Right atrium auricular region (tissue), 2 donors: ENCODE results near the gene PTPRN2. TPM values are rescaled to one million over a fixed set of nuclear protein-coding genes. Genes with fewer than 3 reads are reported as not detected.

Experiments
- DNase-seq: peaks from one replicate; pipeline ENCODE4 v3.0.0-alpha.2; 2019; ENCODE audit warnings: low spot score
- H3K27ac ChIP-seq, 2 donors: fragments of 200-600 bp; sonication (generic); 1 replicate in 1 of 2; 2 replicates in 1 of 2; pipeline ENCODE4 v1.5.1; 2016 to 2019
- H3K27me3 ChIP-seq, 2 donors: fragments of 200-600 bp; sonication (generic); one replicate each; pipeline versions ENCODE4 v1.5.1 to v1.6.0; 2017 to 2019
- H3K36me3 ChIP-seq: fragments of 200-600 bp; sonication (generic); one replicate; pipeline ENCODE4 v1.5.1; 2016
- H3K4me1 ChIP-seq, 2 donors: fragments of 200-600 bp; sonication (generic); one replicate each; pipeline versions ENCODE4 v1.5.1 to v1.6.0; 2017 to 2019
- H3K4me3 ChIP-seq, 2 donors: fragments of 200-600 bp; sonication (generic); 1 replicate in 1 of 2; 2 replicates in 1 of 2; pipeline ENCODE4 v1.5.1; 2017 to 2019; ENCODE audit warnings: mild to moderate bottlenecking in 1 of 2, moderate library complexity in 1 of 2
- H3K9me3 ChIP-seq, 2 donors: fragments of 200-600 bp; sonication (generic); one replicate each; pipeline ENCODE4 v1.5.1; 2019
- CTCF ChIP-seq, 2 donors: fragments of 200-600 bp; sonication (generic); IDR thresholded peaks; one replicate each; pipeline ENCODE4 v1.5.1; 2019; ENCODE audit warnings: antibody characterized with exemption in 2 of 2
- total RNA-seq, 2 donors: library from RNA; depleted of rRNA; stranded (reverse); fragments of >200 nt; gene quantifications; one replicate each; pipeline ENCODE4 v1.1.0, GENCODE V29; 2016

Gene PTPRN2
- total RNA-seq, 2 donors from 2014 or later, result 2.6 to 2.7 TPM

- Histone ChIP-seq H3K4me1 (no peaks in the 10 kb centered on the region), H3K27me3 (no peaks in the 10 kb centered on the region), H3K9me3 (peaks cover 0 to 7% of the 10 kb centered on the region in 2 donors), H3K4me3 (no peak overlapping the region), H3K36me3 (no peaks in the 10 kb centered on the region), H3K27ac (no peak overlapping the region)
- no peak for DNase-seq
- TF ChIP-seq CTCF (IDR thresholded peaks at IDR 0.05), result no peak
These were observed 558.7 kb downstream of the PTPRN2 start for GRCh38 chr7:158028971-158029370.

GRCh38 chr7:158028290-158028941 is 559.2 kb downstream of the PTPRN2 start:
- Histone ChIP-seq H3K27me3 (no peaks in the 10 kb centered on the region), H3K9me3 (peaks cover 0 to 2% of the 10 kb centered on the region in 2 donors), H3K4me1 (no peaks in the 10 kb centered on the region), H3K4me3 (no peak overlapping the region), H3K27ac (no peak overlapping the region), H3K36me3 (no peaks in the 10 kb centered on the region)
- peak; percentile 36 for DNase-seq
- TF ChIP-seq CTCF (IDR thresholded peaks at IDR 0.05), result no peak

GRCh38 chr7:158027646-158028045 is 560.0 kb downstream of the PTPRN2 start:
- Histone ChIP-seq H3K36me3 (no peaks in the 10 kb centered on the region), H3K9me3 (no peaks in the 10 kb centered on the region), H3K27me3 (no peaks in the 10 kb centered on the region), H3K4me1 (no peaks in the 10 kb centered on the region), H3K4me3 (no peak overlapping the region), H3K27ac (no peak overlapping the region)
- TF ChIP-seq CTCF (IDR thresholded peaks at IDR 0.05), result no peak
- DNase-seq, result peak; percentile 18

GRCh38 chr7:158026636-158027265 is 560.9 kb downstream of the PTPRN2 start:
- Histone ChIP-seq H3K4me1 (no peaks in the 10 kb centered on the region), H3K4me3 (no peak overlapping the region), H3K36me3 (no peaks in the 10 kb centered on the region), H3K9me3 (no peaks in the 10 kb centered on the region), H3K27me3 (no peaks in the 10 kb centered on the region), H3K27ac (no peak overlapping the region)
- TF ChIP-seq CTCF (IDR thresholded peaks at IDR 0.05), result no peak
- peak; percentile 32 for DNase-seq

GRCh38 chr7:158025686-158026600 is 561.7 kb downstream of the PTPRN2 start:
- Histone ChIP-seq H3K27me3 (no peaks in the 10 kb centered on the region), H3K9me3 (no peaks in the 10 kb centered on the region), H3K4me1 (no peaks in the 10 kb centered on the region), H3K27ac (no peak overlapping the region), H3K36me3 (no peaks in the 10 kb centered on the region), H3K4me3 (no peak overlapping the region)
- TF ChIP-seq CTCF (IDR thresholded peaks at IDR 0.05), result no peak
- DNase-seq, result peak; percentile 43
